H9 (cell line): ENCODE measurements around the gene KCNQ2. TPM values are rescaled to one million over a fixed set of nuclear protein-coding genes. Genes with fewer than 3 reads are reported as not detected.

ENCODE experiments used
- DNase-seq: peaks from one replicate; pipeline ENCODE4 v3.0.0-alpha.2; 2017
- H2AFZ ChIP-seq: one replicate; pipeline ENCODE4 v1.6.1; 2013; ENCODE audit warnings: mild to moderate bottlenecking, low read length, control low read depth, moderate library complexity
- H2AK5ac ChIP-seq: 2 replicates; pipeline ENCODE4 v1.6.1; 2013; ENCODE audit warnings: low read length, control low read depth, mixed read lengths; ENCODE audit not compliant: insufficient read length
- H2BK120ac ChIP-seq: one replicate; pipeline ENCODE4 v1.6.1; 2013; ENCODE audit warnings: low read depth, mild to moderate bottlenecking, low read length, control low read depth, inconsistent platforms; ENCODE audit not compliant: poor library complexity, severe bottlenecking
- H2BK12ac ChIP-seq: 2 replicates; pipeline ENCODE4 v1.6.1; 2013; ENCODE audit warnings: low read length, control low read depth, mixed read lengths, low read depth; ENCODE audit not compliant: insufficient read length
- H2BK15ac ChIP-seq: 2 replicates; pipeline ENCODE4 v1.6.1; 2013; ENCODE audit warnings: low read depth, low read length, control low read depth
- H2BK20ac ChIP-seq: one replicate; pipeline ENCODE4 v1.6.1; 2013; ENCODE audit warnings: low read depth, mild to moderate bottlenecking, low read length, control low read depth, inconsistent platforms; ENCODE audit not compliant: poor library complexity, severe bottlenecking
- H2BK5ac ChIP-seq: 2 replicates; pipeline ENCODE4 v1.6.1; 2013; ENCODE audit warnings: low read length, control low read depth, mixed read lengths; ENCODE audit not compliant: insufficient read length
- H3K14ac ChIP-seq: 2 replicates; pipeline ENCODE4 v1.6.1; 2013; ENCODE audit warnings: low read length, control low read depth; ENCODE audit not compliant: insufficient read depth
- H3K18ac ChIP-seq: 2 replicates; pipeline ENCODE4 v1.6.1; 2013; ENCODE audit warnings: low read depth, mild to moderate bottlenecking, mixed read lengths, low read length, control low read depth; ENCODE audit not compliant: insufficient read length
- H3K23ac ChIP-seq: 2 replicates; pipeline ENCODE4 v1.6.1; 2013; ENCODE audit warnings: low read length, control low read depth, mixed read lengths, low read depth; ENCODE audit not compliant: insufficient read length
- H3K23me2 ChIP-seq: 2 replicates; pipeline ENCODE4 v1.6.1; 2013; ENCODE audit warnings: low read depth, mild to moderate bottlenecking, mixed read lengths, low read length, control low read depth; ENCODE audit not compliant: insufficient read length, poor library complexity, severe bottlenecking
- H3K27ac ChIP-seq: 2 replicates; pipeline ENCODE4 v1.5.1; 2013; ENCODE audit warnings: low read length, control low read depth, mixed read lengths, low read depth; ENCODE audit not compliant: insufficient read length
- H3K27me3 ChIP-seq: 2 replicates; pipeline ENCODE4 v1.6.1; 2013; ENCODE audit warnings: low read length, control low read depth, inconsistent platforms; ENCODE audit not compliant: insufficient read depth
- H3K4ac ChIP-seq: 2 replicates; pipeline ENCODE4 v1.6.1; 2013; ENCODE audit warnings: low read depth, mild to moderate bottlenecking, control low read depth, inconsistent platforms, low read length, moderate library complexity
- H3K4me1 ChIP-seq: 2 replicates; pipeline ENCODE4 v1.6.1; 2013; ENCODE audit warnings: low read length, control low read depth, inconsistent platforms; ENCODE audit not compliant: insufficient read depth
- H3K4me2 ChIP-seq: 2 replicates; pipeline ENCODE4 v1.6.1; 2013; ENCODE audit warnings: low read length, control low read depth, mixed read lengths; ENCODE audit not compliant: insufficient read length, insufficient read depth
- H3K56ac ChIP-seq: 2 replicates; pipeline ENCODE4 v1.6.1; 2013; ENCODE audit warnings: low read depth, mild to moderate bottlenecking, mixed read lengths, low read length, control low read depth; ENCODE audit not compliant: insufficient read length
- H3K79me1 ChIP-seq: 2 replicates; pipeline ENCODE4 v1.6.1; 2013; ENCODE audit warnings: low read depth, mild to moderate bottlenecking, moderate library complexity, low read length, control low read depth, inconsistent platforms; ENCODE audit not compliant: insufficient read depth, poor library complexity, severe bottlenecking
- H3K79me2 ChIP-seq: 2 replicates; pipeline ENCODE4 v1.6.1; 2013; ENCODE audit warnings: low read length, control low read depth, inconsistent platforms; ENCODE audit not compliant: insufficient read depth
- H3K9ac ChIP-seq: 2 replicates; pipeline ENCODE4 v1.6.1; 2013; ENCODE audit warnings: low read length, control low read depth, mixed read lengths; ENCODE audit not compliant: insufficient read length; ENCODE audit errors: extremely low read depth
- H3K9me3 ChIP-seq: one replicate; pipeline ENCODE4 v1.6.1; 2013; ENCODE audit warnings: low read depth, low read length, inconsistent platforms; ENCODE audit not compliant: control insufficient read depth
- H3T11ph ChIP-seq: one replicate; pipeline ENCODE4 v1.6.1; 2013; ENCODE audit warnings: mild to moderate bottlenecking, low read length, control low read depth, inconsistent platforms
- H4K20me1 ChIP-seq: one replicate; pipeline ENCODE4 v1.6.1; 2013; ENCODE audit not compliant: control insufficient read depth, insufficient read length, insufficient read depth
- H4K5ac ChIP-seq: 2 replicates; pipeline ENCODE4 v1.6.1; 2013; ENCODE audit warnings: low read depth, mild to moderate bottlenecking, mixed read lengths, low read length, control low read depth; ENCODE audit not compliant: insufficient read length
- H4K8ac ChIP-seq: replicated peaks from 2 replicates; pipeline ENCODE4 v1.6.1; 2013; ENCODE audit warnings: low read length, control low read depth, mixed read lengths, low read depth; ENCODE audit not compliant: insufficient read length
- H4K91ac ChIP-seq: 2 replicates; pipeline ENCODE4 v1.6.1; 2013; ENCODE audit warnings: low read depth, mild to moderate bottlenecking, moderate library complexity, mixed read lengths, low read length, control low read depth; ENCODE audit not compliant: insufficient read length
- H3K27ac Mint-ChIP-seq, 3 experiments: 2 replicates in 2 of 3; 3 replicates in 1 of 3; pipeline ENCODE4 v1.8.0; 2020 to 2021; ENCODE audit warnings: mixed read lengths in 3 of 3, mild to moderate bottlenecking in 1 of 3, moderate library complexity in 1 of 3
- H3K27me3 Mint-ChIP-seq: 2 replicates; pipeline ENCODE4 v1.8.0; 2021; ENCODE audit warnings: low read depth, mild to moderate bottlenecking, moderate library complexity, mixed read lengths
- H3K36me3 Mint-ChIP-seq, 3 experiments: 2 replicates in 2 of 3; 3 replicates in 1 of 3; pipeline ENCODE4 v1.8.0; 2020 to 2021; ENCODE audit warnings: low read depth in 3 of 3, mixed read lengths in 3 of 3; ENCODE audit not compliant: insufficient read depth in 1 of 3
- H3K4me1 Mint-ChIP-seq, 2 experiments: 2 replicates each; pipeline ENCODE4 v1.8.0; 2020; ENCODE audit warnings: mixed read lengths in 2 of 2
- H3K4me3 Mint-ChIP-seq, 2 experiments: 2 replicates in 1 of 2; 3 replicates in 1 of 2; pipeline ENCODE4 v1.8.0; 2020 to 2021; ENCODE audit warnings: mild to moderate bottlenecking in 2 of 2, mixed read lengths in 2 of 2, moderate library complexity in 1 of 2
- H3K9me3 Mint-ChIP-seq, 2 experiments: 2 replicates in 1 of 2; 3 replicates in 1 of 2; pipeline ENCODE4 v1.8.0; 2020; ENCODE audit warnings: mild to moderate bottlenecking in 2 of 2, mixed read lengths in 2 of 2, moderate library complexity in 1 of 2
- WGBS: extraction: QIAGEN DNeasy Blood & Tissue Kit; methylation state at CpG from one replicate; pipeline ENCODE4 v1.1.7; 2013; ENCODE audit warnings: missing lambda C conversion rate, low lambda C conversion rate, mixed read lengths; ENCODE audit not compliant: insufficient read length; ENCODE audit errors: extremely low coverage; 5-methylcytosine and 5-hydroxymethylcytosine counted together
- total RNA-seq: library from RNA; stranded (reverse); gene quantifications from 2 replicates; pipeline ENCODE4 v1.2.1, GENCODE V29; 2021
- TF ChIP-seq, protein P1 (sequence below): fragments of 200-600 bp; sonication (generic); conservative IDR thresholded peaks from 3 replicates; pipeline ENCODE4 v1.8.0; 2021; ENCODE audit warnings: antibody characterized with exemption, mild to moderate bottlenecking

The KCNQ2 gene
- total RNA-seq, 1 experiment from 2014 or later: 69.2 TPM

- H2BK20ac ChIP-seq: no peak overlapping the region
- no peak overlapping the region for H3K9ac ChIP-seq
- Mint-ChIP-seq H3K27me3 (no peaks in the 10 kb centered on the region), H3K9me3 (peaks cover 0 to 3% of the 10 kb centered on the region in 2 experiments; a peak in 1 of 5 replicates), H3K36me3 (peaks cover 14 to 25% (median 16%) of the 10 kb centered on the region in 3 experiments), H3K4me3 (no peak overlapping the region), H3K4me1 (peaks cover 0 to 2% of the 10 kb centered on the region in 2 experiments; a peak in 1 of 4 replicates), H3K27ac (0 out of 7 replicates have a peak overlapping the region, but pooled peaks of 1 of the 3 experiments have one; percentile 21)
- H2AFZ ChIP-seq: no peak overlapping the region
- H2BK12ac ChIP-seq: no peak overlapping the region
- TF ChIP-seq, protein P1, sequence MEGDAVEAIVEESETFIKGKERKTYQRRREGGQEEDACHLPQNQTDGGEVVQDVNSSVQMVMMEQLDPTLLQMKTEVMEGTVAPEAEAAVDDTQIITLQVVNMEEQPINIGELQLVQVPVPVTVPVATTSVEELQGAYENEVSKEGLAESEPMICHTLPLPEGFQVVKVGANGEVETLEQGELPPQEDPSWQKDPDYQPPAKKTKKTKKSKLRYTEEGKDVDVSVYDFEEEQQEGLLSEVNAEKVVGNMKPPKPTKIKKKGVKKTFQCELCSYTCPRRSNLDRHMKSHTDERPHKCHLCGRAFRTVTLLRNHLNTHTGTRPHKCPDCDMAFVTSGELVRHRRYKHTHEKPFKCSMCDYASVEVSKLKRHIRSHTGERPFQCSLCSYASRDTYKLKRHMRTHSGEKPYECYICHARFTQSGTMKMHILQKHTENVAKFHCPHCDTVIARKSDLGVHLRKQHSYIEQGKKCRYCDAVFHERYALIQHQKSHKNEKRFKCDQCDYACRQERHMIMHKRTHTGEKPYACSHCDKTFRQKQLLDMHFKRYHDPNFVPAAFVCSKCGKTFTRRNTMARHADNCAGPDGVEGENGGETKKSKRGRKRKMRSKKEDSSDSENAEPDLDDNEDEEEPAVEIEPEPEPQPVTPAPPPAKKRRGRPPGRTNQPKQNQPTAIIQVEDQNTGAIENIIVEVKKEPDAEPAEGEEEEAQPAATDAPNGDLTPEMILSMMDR: no peak
- H2AK5ac ChIP-seq: no peak overlapping the region
- no peaks in the 10 kb centered on the region for H3K79me2 ChIP-seq
- no peak overlapping the region for H2BK120ac ChIP-seq
- no peaks in the 10 kb centered on the region for H4K20me1 ChIP-seq
- H4K91ac ChIP-seq: no peak overlapping the region
- H3K4me1 ChIP-seq: no peaks in the 10 kb centered on the region
- H4K5ac ChIP-seq: no peak overlapping the region
- no peak overlapping the region for H3K27ac ChIP-seq
- no peak overlapping the region for H3K18ac ChIP-seq
- no CpG with 5 or more reads among the region's 27 CpGs for WGBS
- H3T11ph ChIP-seq: no peak overlapping the region
- H3K23me2 ChIP-seq: no peaks in the 10 kb centered on the region
- H3K23ac ChIP-seq: no peak overlapping the region
- no peaks in the 10 kb centered on the region for H3K9me3 ChIP-seq
- H3K27me3 ChIP-seq: no peaks in the 10 kb centered on the region
- H2BK5ac ChIP-seq: no peak overlapping the region
- no peak overlapping the region for H3K4me2 ChIP-seq
- no peak overlapping the region for H4K8ac ChIP-seq
- no peak overlapping the region for H3K4ac ChIP-seq
- H3K56ac ChIP-seq: no peak overlapping the region
- no peaks in the 10 kb centered on the region for H3K79me1 ChIP-seq
- no peak for DNase-seq
- no peak overlapping the region for H3K14ac ChIP-seq
- no peak overlapping the region for H2BK15ac ChIP-seq
Measured at GRCh38 chr20:63425846-63426485, 46.5 kb downstream of the KCNQ2 start.
